ENCODE results near the gene IQGAP2. TPM values are rescaled to one million over a fixed set of nuclear protein-coding genes. Genes with fewer than 3 reads are reported as not detected.

Gene IQGAP2
- total RNA-seq, 4 donors from 2014 or later: 46.8 to 121 (median 97.0) TPM

- Histone ChIP-seq H3K9me3 (no peaks in the 10 kb centered on the region), H3K4me1 (peaks cover 0 to 2% (median 0%) of the 10 kb centered on the region in 4 donors), H3K36me3 (no peaks in the 10 kb centered on the region), H3K27ac (no peak overlapping the region), H3K27me3 (no peaks in the 10 kb centered on the region), H3K4me3 (no peak overlapping the region)
- in situ Hi-C loops (cut with MboI; ENCODE audit: low pct_ligation_motif_present in 1 of 4, low pct_unique_long_range_greater_than_20kb in 1 of 4, low sequenced_read_pairs in 3 of 4) (no loop called here), intact Hi-C loops (cut with DNase I; ENCODE audit: low total_unique reads) (no loop called here)
- TF ChIP-seq POLR2AphosphoS5 (IDR thresholded peaks at IDR 0.05): no peak
- no peak for TF ChIP-seq CTCF (IDR thresholded peaks at IDR 0.05)
- no peak for TF ChIP-seq POLR2A (IDR thresholded peaks at IDR 0.05)
- TF ChIP-seq EP300 (IDR thresholded peaks at IDR 0.05; ENCODE audit: low read depth): no peak
- no peak for DNase-seq
- WGBS, 2 donors (ENCODE audit: low coverage in 1 of 2): 78 to 93% methylated on average over 4 of the region's 4 CpGs
Measured at GRCh38 chr5:76555114-76555513, 152.0 kb downstream of the IQGAP2 start.

- in situ Hi-C loops (cut with MboI; ENCODE audit: low pct_ligation_motif_present in 1 of 4, low pct_unique_long_range_greater_than_20kb in 1 of 4, low sequenced_read_pairs in 3 of 4): no loop called here
- peaks cover 0 to 2% (median 0%) of the 10 kb centered on the region in 4 donors for H3K4me1 ChIP-seq
- TF ChIP-seq CTCF (IDR thresholded peaks at IDR 0.05) (no peak), POLR2A (IDR thresholded peaks at IDR 0.05) (no peak), EP300 (IDR thresholded peaks at IDR 0.05; ENCODE audit: low read depth) (no peak), POLR2AphosphoS5 (IDR thresholded peaks at IDR 0.05) (no peak)
- no peak for DNase-seq
- H3K27ac ChIP-seq: no peak overlapping the region
- WGBS, 2 donors (ENCODE audit: low coverage in 1 of 2): 90 to 100% methylated on average over 2 of the region's 2 CpGs
- H3K9me3 ChIP-seq: no peaks in the 10 kb centered on the region
- intact Hi-C loops (cut with DNase I; ENCODE audit: low total_unique reads): no loop called here
- no peaks in the 10 kb centered on the region for H3K27me3 ChIP-seq
- H3K4me3 ChIP-seq: no peak overlapping the region
- no peaks in the 10 kb centered on the region for H3K36me3 ChIP-seq
Measured at GRCh38 chr5:76555717-76556116, 152.6 kb downstream of the IQGAP2 start.

GRCh38 chr5:76556511-76557221 lies 153.6 kb downstream of the IQGAP2 start:
- DNase-seq: no peak
- Histone ChIP-seq H3K4me1 (peaks cover 0 to 2% (median 0%) of the 10 kb centered on the region in 4 donors), H3K9me3 (no peaks in the 10 kb centered on the region), H3K27me3 (no peaks in the 10 kb centered on the region), H3K36me3 (no peaks in the 10 kb centered on the region), H3K27ac (no peak overlapping the region), H3K4me3 (no peak overlapping the region)
- intact Hi-C loops (cut with DNase I; ENCODE audit: low total_unique reads) (no loop called here), in situ Hi-C loops (cut with MboI; ENCODE audit: low pct_ligation_motif_present in 1 of 4, low pct_unique_long_range_greater_than_20kb in 1 of 4, low sequenced_read_pairs in 3 of 4) (no loop called here)
- WGBS, 2 donors (ENCODE audit: low coverage in 1 of 2): 85 to 92% methylated on average over 4 of the region's 4 CpGs
- no peak for TF ChIP-seq POLR2A (IDR thresholded peaks at IDR 0.05)
- no peak for TF ChIP-seq EP300 (IDR thresholded peaks at IDR 0.05; ENCODE audit: low read depth)
- TF ChIP-seq CTCF (IDR thresholded peaks at IDR 0.05): no peak
- no peak for TF ChIP-seq POLR2AphosphoS5 (IDR thresholded peaks at IDR 0.05)

- Histone ChIP-seq H3K4me3 (no peak overlapping the region), H3K36me3 (no peaks in the 10 kb centered on the region), H3K27ac (no peak overlapping the region), H3K4me1 (no peaks in the 10 kb centered on the region), H3K27me3 (no peaks in the 10 kb centered on the region), H3K9me3 (no peaks in the 10 kb centered on the region)
- 75 to 83% methylated on average over 3 to 5 of the region's 5 CpGs for WGBS, 2 donors (ENCODE audit: low coverage in 1 of 2)
- intact Hi-C loops (cut with DNase I; ENCODE audit: low total_unique reads): no loop called here
- in situ Hi-C loops (cut with MboI; ENCODE audit: low pct_ligation_motif_present in 1 of 4, low pct_unique_long_range_greater_than_20kb in 1 of 4, low sequenced_read_pairs in 3 of 4): no loop called here
- DNase-seq: no peak
- TF ChIP-seq CTCF (IDR thresholded peaks at IDR 0.05) (no peak), EP300 (IDR thresholded peaks at IDR 0.05; ENCODE audit: low read depth) (no peak), POLR2A (IDR thresholded peaks at IDR 0.05) (no peak), POLR2AphosphoS5 (IDR thresholded peaks at IDR 0.05) (no peak)
Measured at GRCh38 chr5:76560952-76561891, 158.1 kb downstream of the IQGAP2 start.

Data from transverse colon (tissue), 4 donors.